ENCODE measurements around the gene CD52. TPM values are rescaled to one million over a fixed set of nuclear protein-coding genes. Genes with fewer than 3 reads are reported as not detected.

CD52 gene
- total RNA-seq: 100 to 1,000 TPM; 772 to 847 TPM
- polyA plus RNA-seq: 1,000 to 10,000 TPM; 6,330 to 6,863 (median 6,804) TPM
- total RNA-seq: 66.9 to 377 (median 237) reads per million in 6 experiments

GRCh38 chr1:26317612-26318337, at the start of gene CD52:
TSS of gene CD52 (plus strand) at chr1:26317958. CDS start at chr1:26318018, 60 bp downstream.
- POLR2A ChIA-PET: interaction anchor here (0.7 to 28.3 kb wide), 14 partner anchors 10 to 206 kb away, joined by 3 to 2161 read pairs (median 6); partner anchors contain the start of genes C1orf232, CEP85, DHDDS and PDIK1L
- H3K27ac Mint-ChIP-seq: peak within 1 kb of the TSS; percentile 78 to 97 (median 91)
- peak; percentile 81 to 85 for ATAC-seq

GRCh38 chr1:26268290-26269197, 49.2 kb upstream of the CD52 start:
- Mint-ChIP-seq H3K36me3 (peaks cover 12 to 84% (median 41%) of the 10 kb centered on the region in 3 donors), H3K9me3 (peaks cover 0 to 19% (median 10%) of the 10 kb centered on the region in 9 donors), H3K27me3 (no peaks in the 10 kb centered on the region), H3K4me1 (peaks cover 0 to 3% (median under 1%) of the 10 kb centered on the region in 4 donors), H3K4me3 (no peak overlapping the region), H3K27ac (no peak overlapping the region)
- no peak for ATAC-seq
- DNase-seq: no peak
- POLR2A ChIA-PET: interaction anchor here (0.9 kb wide), 1 partner anchor 49 kb away, joined by 3 read pairs; the partner anchor contains the start of gene CD52

More at GRCh38 chr1:26317612-26318337, at the start of gene CD52:
- Mint-ChIP-seq H3K27me3 (no peaks in the 10 kb centered on the region), H3K36me3 (peaks cover 8 to 43% (median 16%) of the 10 kb centered on the region in 3 donors), H3K4me3 (peak within 1 kb of the TSS; percentile 79 to 100 (median 96)), H3K4me1 (peaks cover 41 to 89% (median 75%) of the 10 kb centered on the region in 4 donors), H3K9me3 (no peaks in the 10 kb centered on the region)
- DNase-seq: peak; percentile 45 to 93 (median 72)

DNA sequence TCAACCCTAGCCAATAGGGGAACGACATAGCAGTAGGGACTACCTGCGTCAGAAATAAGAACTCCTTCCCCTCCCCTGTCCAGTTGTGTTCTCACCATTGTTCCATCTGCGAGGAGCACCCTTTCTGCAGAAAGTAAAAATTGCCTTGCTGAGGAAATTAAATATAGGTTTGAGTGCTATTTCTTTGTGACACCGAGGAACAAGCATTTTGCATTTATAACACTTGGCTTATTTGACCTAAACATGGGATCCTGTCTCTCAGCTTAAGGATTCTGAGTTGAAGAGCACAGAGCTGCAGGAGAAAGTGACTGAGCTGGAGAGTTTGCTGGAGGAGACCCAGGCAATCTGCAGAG, 48.6 kb upstream of the CD52 start:
- Mint-ChIP-seq H3K9me3 (peaks cover 0 to 19% (median 10%) of the 10 kb centered on the region in 9 donors), H3K27ac (peak overlapping the region in 1 of 10 donors; percentile 47)

DNA sequence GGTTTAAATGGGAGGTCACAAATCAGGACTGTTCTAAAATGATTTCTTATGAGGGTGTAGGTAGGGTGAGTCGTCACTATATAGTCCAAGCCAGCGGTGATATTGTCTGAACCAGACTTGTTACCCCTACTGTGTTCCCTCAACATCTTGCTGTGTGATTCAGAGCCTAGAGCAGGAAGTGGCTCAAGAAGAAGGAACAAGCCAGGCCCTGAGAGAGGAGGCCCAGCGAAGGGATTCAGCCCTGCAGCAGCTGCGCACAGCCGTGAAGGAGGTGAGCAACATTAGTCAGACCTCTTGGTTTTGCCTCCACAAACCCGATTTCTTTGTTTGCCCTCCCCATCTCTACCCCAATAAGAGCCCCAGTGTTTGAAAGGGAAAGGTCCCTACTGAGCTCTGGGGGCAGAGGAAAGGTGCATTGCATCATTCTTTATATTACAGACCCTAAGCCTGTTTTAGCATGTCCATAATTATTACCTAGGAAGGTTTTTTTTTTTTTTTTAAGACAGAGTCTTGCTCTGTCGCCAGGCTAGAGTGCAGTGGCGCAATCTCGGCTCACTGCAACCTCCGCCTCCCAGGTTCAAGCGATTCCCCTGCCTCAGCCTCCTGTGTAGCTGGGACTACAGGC, 42.8 kb upstream of the CD52 start:
- POLR2A ChIA-PET: interaction anchor here (0.6 to 30.4 kb wide), 8 partner anchors 14 to 200 kb away, joined by 3 to 2161 read pairs (median 4); partner anchors contain the start of genes CD52, HMGN2 and UBXN11
- Mint-ChIP-seq H3K9me3 (peaks cover 0 to 3% (median 0%) of the 10 kb centered on the region in 9 donors), H3K36me3 (peaks cover 0 to 36% (median 10%) of the 10 kb centered on the region in 3 donors), H3K4me3 (no peak overlapping the region), H3K27ac (peak overlapping the region in 2 of 10 donors; percentile 34 to 98), H3K4me1 (peaks cover 20 to 54% (median 48%) of the 10 kb centered on the region in 4 donors), H3K27me3 (no peaks in the 10 kb centered on the region)
- ATAC-seq: no peak
- DNase-seq: no peak

More for the DNA sequence above, 48.6 kb upstream of the CD52 start:
- H3K36me3 Mint-ChIP-seq: peaks cover 12 to 78% (median 37%) of the 10 kb centered on the region in 3 donors
- no peak for DNase-seq
- no peak for ATAC-seq
- peaks cover 0 to 4% (median 2%) of the 10 kb centered on the region in 4 donors for H3K4me1 Mint-ChIP-seq
- POLR2A ChIA-PET: interaction anchor here (0.9 kb wide), 1 partner anchor 49 kb away, joined by 3 read pairs; the partner anchor contains the start of gene CD52
- no peaks in the 10 kb centered on the region for H3K27me3 Mint-ChIP-seq
- no peak overlapping the region for H3K4me3 Mint-ChIP-seq

- Mint-ChIP-seq H3K27me3 (no peaks in the 10 kb centered on the region), H3K4me3 (peak overlapping the region in 9 of 10 donors; percentile 24 to 81 (median 69)), H3K4me1 (peaks cover 22 to 58% (median 52%) of the 10 kb centered on the region in 4 donors), H3K27ac (peak overlapping the region; percentile 57 to 98 (median 94)), H3K9me3 (no peaks in the 10 kb centered on the region), H3K36me3 (peaks cover 0 to 29% (median 6%) of the 10 kb centered on the region in 3 donors)
- DNase-seq: peak; percentile 61 to 85 (median 74)
- POLR2A ChIA-PET: interaction anchor here (0.6 to 30.4 kb wide), 8 partner anchors 13 to 199 kb away, joined by 3 to 2161 read pairs (median 4); partner anchors contain the start of genes CD52, HMGN2 and UBXN11
- peak; percentile 47 to 51 for ATAC-seq
Measured at GRCh38 chr1:26275580-26276431, 42.0 kb upstream of the CD52 start.

GRCh38 chr1:26276432-26276838, 41.3 kb upstream of the CD52 start:
- POLR2A ChIA-PET: interaction anchor here (1.3 to 30.4 kb wide), 3 partner anchors 13 to 141 kb away, joined by 3 to 2161 read pairs (median 197); partner anchors contain the start of genes CD52 and UBXN11
- Mint-ChIP-seq H3K27me3 (no peaks in the 10 kb centered on the region), H3K9me3 (no peaks in the 10 kb centered on the region), H3K4me1 (peaks cover 28 to 64% (median 58%) of the 10 kb centered on the region in 4 donors), H3K4me3 (peak overlapping the region in 9 of 10 donors; percentile 8 to 81 (median 70)), H3K27ac (peak overlapping the region; percentile 57 to 98 (median 94)), H3K36me3 (peaks cover 0 to 28% (median 10%) of the 10 kb centered on the region in 3 donors)
- ATAC-seq (no peak), DNase-seq (no peak)

DNA sequence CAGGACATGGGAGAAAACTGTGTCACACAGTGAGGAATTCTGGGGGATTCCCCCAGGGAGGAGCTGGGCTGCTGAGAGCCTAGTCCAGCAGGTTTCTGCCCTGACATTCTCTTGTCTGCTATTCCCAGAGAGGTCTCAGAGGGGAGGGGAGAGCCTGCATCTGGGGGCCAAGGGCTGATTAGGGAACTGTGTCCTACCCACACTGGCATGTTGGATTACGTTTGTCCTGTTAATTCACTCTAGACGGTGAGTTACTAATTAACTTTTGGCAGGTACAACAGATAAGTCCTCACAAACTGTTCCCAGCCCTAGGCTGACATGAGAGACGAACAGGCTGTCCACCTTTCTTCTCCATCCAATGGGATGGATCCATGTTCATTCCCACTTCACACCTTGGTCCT, 40.5 kb upstream of the CD52 start:
- ATAC-seq (no peak), DNase-seq (no peak)
- H3K27ac Mint-ChIP-seq: peak overlapping the region; percentile 57 to 98 (median 94)
- peaks cover 0 to 22% (median 9%) of the 10 kb centered on the region in 3 donors for H3K36me3 Mint-ChIP-seq
- H3K4me1 Mint-ChIP-seq: peaks cover 32 to 71% (median 66%) of the 10 kb centered on the region in 4 donors
- POLR2A ChIA-PET: interaction anchor here (1.0 to 30.4 kb wide), 3 partner anchors 12 to 41 kb away, joined by 3 to 2161 read pairs (median 197); partner anchors contain the start of genes CD52 and UBXN11
- H3K27me3 Mint-ChIP-seq: no peaks in the 10 kb centered on the region
- peak overlapping the region in 7 of 10 donors; percentile 15 to 77 (median 37) for H3K4me3 Mint-ChIP-seq
- H3K9me3 Mint-ChIP-seq: no peaks in the 10 kb centered on the region

GRCh38 chr1:26277719-26278118, 40.0 kb upstream of the CD52 start:
- no peak for DNase-seq
- Mint-ChIP-seq H3K27ac (peak overlapping the region in 9 of 10 donors; percentile 85 to 98 (median 95)), H3K4me3 (peak overlapping the region in 2 of 10 donors; percentile 32 to 58), H3K36me3 (peaks cover 0 to 22% (median 8%) of the 10 kb centered on the region in 3 donors), H3K27me3 (no peaks in the 10 kb centered on the region), H3K4me1 (peaks cover 34 to 75% (median 70%) of the 10 kb centered on the region in 4 donors), H3K9me3 (no peaks in the 10 kb centered on the region)
- ATAC-seq: no peak
- POLR2A ChIA-PET: interaction anchor here (1.0 to 30.4 kb wide), 3 partner anchors 11 to 40 kb away, joined by 3 to 2161 read pairs (median 197); partner anchors contain the start of genes CD52 and UBXN11

GRCh38 chr1:26278303-26278702, 39.5 kb upstream of the CD52 start:
- DNase-seq (no peak), ATAC-seq (no peak)
- H3K36me3 Mint-ChIP-seq: peaks cover 0 to 21% (median 8%) of the 10 kb centered on the region in 3 donors
- POLR2A ChIA-PET: interaction anchor here (1.0 to 30.4 kb wide), 4 partner anchors 11 to 100 kb away, joined by 3 to 2161 read pairs (median 107); partner anchors contain the start of genes CD52 and UBXN11
- peak overlapping the region; percentile 85 to 98 (median 95) for H3K27ac Mint-ChIP-seq
- H3K4me1 Mint-ChIP-seq: peaks cover 40 to 81% (median 76%) of the 10 kb centered on the region in 4 donors
- H3K4me3 Mint-ChIP-seq: peak overlapping the region in 6 of 10 donors; percentile 22 to 90 (median 48)
- H3K9me3 Mint-ChIP-seq: no peaks in the 10 kb centered on the region
- no peaks in the 10 kb centered on the region for H3K27me3 Mint-ChIP-seq

- no peaks in the 10 kb centered on the region for H3K27me3 Mint-ChIP-seq
- POLR2A ChIA-PET: interaction anchor here (0.6 to 30.4 kb wide), 12 partner anchors 8 to 193 kb away, joined by 3 to 2161 read pairs (median 6); partner anchors contain the start of genes CD52, CEP85 and UBXN11
- H3K4me1 Mint-ChIP-seq: peaks cover 43 to 86% (median 82%) of the 10 kb centered on the region in 4 donors
- H3K9me3 Mint-ChIP-seq: no peaks in the 10 kb centered on the region
- H3K36me3 Mint-ChIP-seq: peaks cover 0 to 24% (median 8%) of the 10 kb centered on the region in 3 donors
- peak overlapping the region; percentile 84 to 95 (median 90) for H3K4me3 Mint-ChIP-seq
- DNase-seq (no peak), ATAC-seq (no peak)
- peak overlapping the region; percentile 93 to 98 (median 95) for H3K27ac Mint-ChIP-seq
Measured at GRCh38 chr1:26278724-26279455, 38.9 kb upstream of the CD52 start.

Data from naive thymus-derived CD8-positive, alpha-beta T cell (primary cell).